ENCODE data around the gene TTLL10. TPM values are rescaled to one million over a fixed set of nuclear protein-coding genes. Genes with fewer than 3 reads are reported as not detected.
A peak's percentile ranks its signal among the peaks of the same experiment; 100 is the strongest.

The TTLL10 gene
- total RNA-seq, 1 experiment from 2014 or later: 4.0 TPM

GRCh38 chr1:1233567-1233892 lies 59.9 kb downstream of the TTLL10 start:
- intact Hi-C loops (cut with micrococcal nuclease; ENCODE audit: unreplicated experiment): loop anchor here (10.0 kb wide), 1 partner anchor 249 kb away; the partner anchor contains the start of gene PERM1
- H3K4me2 ChIP-seq: peak overlapping the region; percentile 71

DNA sequence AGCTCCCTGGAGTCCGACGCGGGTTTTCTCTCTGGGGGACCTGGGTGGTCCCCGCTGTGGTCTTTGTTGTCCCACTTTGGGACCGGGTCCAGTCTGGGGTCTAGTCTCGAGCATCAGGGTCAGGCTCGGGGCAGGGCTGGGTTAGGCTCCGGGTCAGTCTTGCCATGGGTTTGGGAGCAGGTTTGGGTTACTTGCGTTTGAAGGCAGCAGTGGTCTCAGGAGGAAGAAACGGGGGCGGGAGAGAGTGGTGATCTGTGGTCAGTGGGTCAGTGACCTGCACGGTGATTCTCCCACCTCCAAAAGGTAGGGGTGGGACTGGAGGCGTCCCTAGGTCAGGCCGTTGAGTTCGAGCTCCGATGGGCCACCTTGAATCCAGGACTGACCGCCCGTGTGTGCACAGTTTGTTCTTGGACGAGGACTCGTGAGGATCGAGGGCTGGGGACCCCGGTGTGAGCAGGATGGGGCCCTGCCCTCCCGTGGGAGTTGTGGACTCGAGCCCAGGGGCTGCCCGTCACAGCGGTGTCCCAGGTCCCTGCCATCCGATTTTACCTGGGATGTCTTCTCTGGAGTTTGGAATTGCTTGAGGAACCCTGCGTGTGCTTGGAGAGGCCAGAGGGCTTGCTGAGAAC lies 60.6 kb downstream of the TTLL10 start:
- Histone ChIP-seq H3F3A (ENCODE audit: insufficient read depth, low read depth) (peaks cover 50% of the 10 kb centered on the region; the same call in 1 of the 2 replicates), H2AFZ (no peak overlapping the region), H3K4me1 (replicated peaks; ENCODE audit: insufficient read depth) (peaks cover 63% of the 10 kb centered on the region), H3K4me3 (no peak overlapping the region), H3K27ac (no peak overlapping the region), H3K79me2 (ENCODE audit: low read depth) (peaks cover 59% of the 10 kb centered on the region), H4K20me1 (ENCODE audit: insufficient read depth) (peaks cover 14% of the 10 kb centered on the region), H3K36me3 (ENCODE audit: low read depth) (no peaks in the 10 kb centered on the region), H3K4me2 (peak overlapping the region; percentile 71; the same call in 1 of the 2 replicates), H3K27me3 (ENCODE audit: insufficient read depth, low read depth) (no peaks in the 10 kb centered on the region), H3K9me3 (ENCODE audit: insufficient read depth, low read depth) (no peaks in the 10 kb centered on the region), H3K9me2 (ENCODE audit: insufficient read depth) (no peaks in the 10 kb centered on the region)
- no peak for DNase-seq
- ChIA-PET CTCF (no interaction called here), POLR2A (ENCODE audit: unreplicated experiment) (interaction anchor here (0.6 kb wide), 1 partner anchor 424 kb away, joined by 6 read pairs; no protein-coding TSS in a partner anchor)
- intact Hi-C loops (cut with micrococcal nuclease; ENCODE audit: unreplicated experiment): loop anchor here (10.0 kb wide), 1 partner anchor 249 kb away; the partner anchor contains the start of gene PERM1
- BruUV-seq (replicated peaks): no TSS peak
- no peak for TF ChIP-seq CTCF (conservative IDR thresholded peaks at IDR 0.05)
- no peak for TF ChIP-seq EZH2 (IDR thresholded peaks at IDR 0.05; ENCODE audit: low read depth)

More at GRCh38 chr1:1233567-1233892, 59.9 kb downstream of the TTLL10 start:
- Histone ChIP-seq H3K4me1 (replicated peaks; ENCODE audit: insufficient read depth) (peaks cover 55% of the 10 kb centered on the region), H3K79me2 (ENCODE audit: low read depth) (peaks cover 67% of the 10 kb centered on the region), H3K4me3 (no peak overlapping the region; the same call in 1 of the 2 replicates), H3K27me3 (ENCODE audit: insufficient read depth, low read depth) (no peaks in the 10 kb centered on the region), H3K9me3 (ENCODE audit: insufficient read depth, low read depth) (no peaks in the 10 kb centered on the region), H3K36me3 (ENCODE audit: low read depth) (no peaks in the 10 kb centered on the region), H2AFZ (no peak overlapping the region), H3F3A (ENCODE audit: insufficient read depth, low read depth) (peaks cover 47% of the 10 kb centered on the region; the same call in 1 of the 2 replicates), H3K27ac (no peak overlapping the region), H3K9me2 (ENCODE audit: insufficient read depth) (no peaks in the 10 kb centered on the region), H4K20me1 (ENCODE audit: insufficient read depth) (peaks cover 20% of the 10 kb centered on the region)
- POLR2A ChIA-PET (ENCODE audit: unreplicated experiment): no interaction called here
- BruUV-seq (replicated peaks): no TSS peak
- TF ChIP-seq CTCF (conservative IDR thresholded peaks at IDR 0.05): no peak
- no peak for TF ChIP-seq EZH2 (IDR thresholded peaks at IDR 0.05; ENCODE audit: low read depth)
- DNase-seq: no peak
- CTCF ChIA-PET: no interaction called here

DNA sequence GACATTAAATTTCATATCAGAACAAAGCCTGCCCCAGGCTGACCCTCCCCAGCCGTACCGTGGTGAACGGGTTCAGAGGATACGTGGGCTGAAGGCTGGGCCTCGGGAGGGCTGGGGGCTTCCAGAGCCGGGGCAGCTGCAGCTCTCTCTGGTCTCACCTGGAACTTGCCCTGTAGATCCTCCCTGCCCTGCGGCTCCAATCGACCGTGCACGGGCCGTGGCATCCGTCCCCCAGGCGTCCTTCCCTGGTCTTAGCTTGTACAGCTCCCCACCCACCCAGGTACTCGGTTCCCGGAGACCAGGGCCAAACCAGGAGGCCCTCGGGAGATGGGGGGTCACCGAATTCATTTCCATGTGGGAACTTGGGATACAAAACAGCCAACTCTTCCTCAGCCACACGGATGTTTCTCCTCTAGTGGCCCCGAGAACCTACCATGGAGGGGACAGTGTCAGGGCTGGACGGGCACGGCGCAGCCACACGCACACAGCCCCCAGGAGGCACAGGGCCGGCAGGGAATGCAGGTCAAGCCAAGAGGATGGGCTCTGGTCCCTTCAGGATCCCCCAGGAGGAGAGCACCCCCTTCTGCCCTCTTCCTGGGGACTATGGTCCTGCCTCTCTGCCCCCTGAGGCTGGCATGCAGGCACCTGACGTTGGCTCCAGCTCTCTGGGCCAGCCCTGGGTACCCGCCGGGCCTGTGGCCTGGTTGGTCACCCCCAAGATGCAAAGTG lies 61.5 kb downstream of the TTLL10 start:
- ChIA-PET CTCF (no interaction called here), POLR2A (ENCODE audit: unreplicated experiment) (interaction anchor here (0.6 kb wide), 1 partner anchor 423 kb away, joined by 6 read pairs; no protein-coding TSS in a partner anchor)
- Histone ChIP-seq H3K36me3 (ENCODE audit: low read depth) (no peaks in the 10 kb centered on the region), H3K4me1 (replicated peaks; ENCODE audit: insufficient read depth) (peaks cover 63% of the 10 kb centered on the region), H3K27me3 (ENCODE audit: insufficient read depth, low read depth) (no peaks in the 10 kb centered on the region), H3K27ac (no peak overlapping the region), H3K9me2 (ENCODE audit: insufficient read depth) (no peaks in the 10 kb centered on the region), H3K4me3 (no peak overlapping the region), H3F3A (ENCODE audit: insufficient read depth, low read depth) (peaks cover 50% of the 10 kb centered on the region; the same call in 1 of the 2 replicates), H2AFZ (no peak overlapping the region), H3K4me2 (no peak overlapping the region), H4K20me1 (ENCODE audit: insufficient read depth) (peaks cover 8% of the 10 kb centered on the region), H3K9me3 (ENCODE audit: insufficient read depth, low read depth) (no peaks in the 10 kb centered on the region), H3K79me2 (ENCODE audit: low read depth) (peaks cover 51% of the 10 kb centered on the region)
- BruUV-seq (replicated peaks): no TSS peak
- TF ChIP-seq CTCF (conservative IDR thresholded peaks at IDR 0.05) (no peak), EZH2 (IDR thresholded peaks at IDR 0.05; ENCODE audit: low read depth) (no peak)
- intact Hi-C loops (cut with micrococcal nuclease; ENCODE audit: unreplicated experiment): loop anchor here (10.0 kb wide), 1 partner anchor 250 kb away; the partner anchor contains the start of gene PERM1
- DNase-seq: no peak

All from PC-9 (cell line).